HEK293 (cell line): ENCODE results near the gene PRDX3.

Experiments used
- CTCF ChIA-PET: fragments of 350-600 bp; formaldehyde crosslinking; extraction: SDS; loops from one replicate; lab custom pipeline; 2021; ENCODE audit warnings: antibody characterized with exemption; lab: Yijun Ruan, JAX
- POLR2A ChIA-PET: fragments of 300-600 bp; formaldehyde crosslinking; extraction: SDS; loops from one replicate; lab custom pipeline; 2020; ENCODE audit warnings: antibody characterized with exemption, inconsistent platforms; lab: Yijun Ruan, JAX
- H3K27ac ChIP-seq: fragments of 200-500 bp; sonication (Bioruptor generic); 2 replicates; pipeline ENCODE4 v1.5.1; 2014; ENCODE audit warnings: low read depth, low read length, control low read depth, inconsistent platforms; ENCODE audit errors: extremely low read depth
- H3K36me3 ChIP-seq, 2 experiments: fragments of 200-500 bp in 1 of 2; sonication (Bioruptor generic) in 1 of 2; 1 replicate in 1 of 2; 2 replicates in 1 of 2; pipeline ENCODE4 v1.5.1; 2014 to 2017; ENCODE audit warnings: inconsistent platforms in 2 of 2, low read length in 2 of 2; ENCODE audit not compliant: control insufficient read depth in 2 of 2, insufficient read depth in 1 of 2
- H3K4me1 ChIP-seq: fragments of 200-500 bp; sonication (Bioruptor generic); 2 replicates; pipeline ENCODE4 v1.5.1; 2014; ENCODE audit warnings: mild to moderate bottlenecking, low read length, inconsistent platforms; ENCODE audit not compliant: control insufficient read depth, insufficient read depth
- H3K4me3 ChIP-seq: 2 replicates; pipeline ENCODE4 v1.5.1; 2011; ENCODE audit warnings: low read depth, mild to moderate bottlenecking, control low read depth, low read length, moderate library complexity
- H3K9me3 ChIP-seq: fragments of 200-500 bp; sonication (Bioruptor generic); 2 replicates; pipeline ENCODE4 v1.5.1; 2014; ENCODE audit warnings: low read depth, low read length, inconsistent platforms; ENCODE audit not compliant: control insufficient read depth, insufficient read depth
- PRDM10 ChIP-seq: fragments of 450-650 bp; formaldehyde crosslinking; IDR thresholded peaks from 2 replicates; pipeline ENCODE4 v1.5.1; 2016; ENCODE audit warnings: missing biosample characterization, missing genetic modification characterization
- PRDM6 ChIP-seq: fragments of 450-650 bp; formaldehyde crosslinking; IDR thresholded peaks from 2 replicates; pipeline ENCODE4 v1.5.1; 2017; ENCODE audit warnings: missing biosample characterization, missing genetic modification characterization
- SCRT1 ChIP-seq: fragments of 450-650 bp; formaldehyde crosslinking; IDR thresholded peaks from 2 replicates; pipeline ENCODE4 v1.5.1; 2016; ENCODE audit warnings: missing biosample characterization, missing genetic modification characterization, borderline replicate concordance
- ZBTB1 ChIP-seq: fragments of 450-650 bp; formaldehyde crosslinking; IDR thresholded peaks from 2 replicates; pipeline ENCODE4 v1.5.1; 2016; ENCODE audit warnings: missing biosample characterization, missing genetic modification characterization
- ZBTB8A ChIP-seq: fragments of 450-650 bp; formaldehyde crosslinking; IDR thresholded peaks from 2 replicates; pipeline ENCODE4 v1.5.1; 2016; ENCODE audit warnings: missing biosample characterization, missing genetic modification characterization
- ZFP69B ChIP-seq: fragments of 450-650 bp; formaldehyde crosslinking; IDR thresholded peaks from 2 replicates; pipeline ENCODE4 v1.5.1; 2016; ENCODE audit warnings: missing biosample characterization, missing genetic modification characterization
- ZNF26 ChIP-seq: fragments of 450-650 bp; formaldehyde crosslinking; IDR thresholded peaks from 2 replicates; pipeline ENCODE4 v1.5.1; 2016; ENCODE audit warnings: missing biosample characterization, missing genetic modification characterization
- ZNF335 ChIP-seq: fragments of 450-650 bp; formaldehyde crosslinking; conservative IDR thresholded peaks from 2 replicates; pipeline ENCODE4 v1.5.1; 2016; ENCODE audit warnings: missing biosample characterization, missing genetic modification characterization
- ZNF518A ChIP-seq: fragments of 450-650 bp; formaldehyde crosslinking; conservative IDR thresholded peaks from 2 replicates; pipeline ENCODE4 v1.5.1; 2016; ENCODE audit warnings: low read depth, missing biosample characterization, missing genetic modification characterization
- ZSCAN16 ChIP-seq: fragments of 450-650 bp; formaldehyde crosslinking; IDR thresholded peaks from 2 replicates; pipeline ENCODE4 v1.5.1; 2016; ENCODE audit warnings: missing biosample characterization, missing genetic modification characterization

PRDX3 gene

GRCh38 chr10:119178372-119179119 is at the start of gene PRDX3 (continued):
- TF ChIP-seq ZNF518A (tag by site-specific recombination) (0 out of 2 replicates have a peak, but pooled peaks have one; percentile 8), SCRT1 (tag by site-specific recombination) (no peak), ZBTB1 (tag by site-specific recombination) (no peak), ZFP69B (tag by site-specific recombination) (no peak), ZBTB8A (tag by site-specific recombination) (peak; percentile 73)

GRCh38 chr10:119227825-119228224 is 49.2 kb upstream of the PRDX3 start:
- no peak overlapping the region for H3K27ac ChIP-seq
- TF ChIP-seq ZNF335 (tag by site-specific recombination) (no peak), ZSCAN16 (tag by site-specific recombination) (no peak)
- no peaks in the 10 kb centered on the region for H3K36me3 ChIP-seq
- no peak overlapping the region for H3K4me3 ChIP-seq
- ChIA-PET CTCF (interaction anchor here (1.0 kb wide), 1 partner anchor 20 kb away, joined by 3 read pairs; no protein-coding TSS in a partner anchor), POLR2A (no interaction called here)
- peaks cover 5% of the 10 kb centered on the region for H3K4me1 ChIP-seq
- no peaks in the 10 kb centered on the region for H3K9me3 ChIP-seq

GRCh38 chr10:119225083-119225658 is 46.6 kb upstream of the PRDX3 start:
- 0 out of 2 replicates have a peak, but pooled peaks have one; percentile 23 for TF ChIP-seq PRDM6 (tag by site-specific recombination)
- TF ChIP-seq PRDM10 (tag by site-specific recombination): peak; percentile 98
- no peak for TF ChIP-seq ZNF26 (tag by site-specific recombination)
- CTCF ChIA-PET: interaction anchor here (0.6 kb wide), 1 partner anchor 220 kb away, joined by 3 read pairs; no protein-coding TSS in a partner anchor

More at GRCh38 chr10:119225083-119225658, 46.6 kb upstream of the PRDX3 start:
- Histone ChIP-seq H3K4me1 (peaks cover 15% of the 10 kb centered on the region), H3K9me3 (no peaks in the 10 kb centered on the region), H3K36me3 (no peaks in the 10 kb centered on the region), H3K4me3 (no peak overlapping the region), H3K27ac (no peak overlapping the region)
- POLR2A ChIA-PET: interaction anchor here (0.7 kb wide), 1 partner anchor 456 kb away, joined by 4 read pairs; no protein-coding TSS in a partner anchor
